ENCODE results near the gene ADAMTSL1. TPM values are rescaled to one million over a fixed set of nuclear protein-coding genes. Genes with fewer than 3 reads are reported as not detected.

Gene ADAMTSL1
- total RNA-seq, 1 experiment from 2014 or later = 1.2 TPM

DNA sequence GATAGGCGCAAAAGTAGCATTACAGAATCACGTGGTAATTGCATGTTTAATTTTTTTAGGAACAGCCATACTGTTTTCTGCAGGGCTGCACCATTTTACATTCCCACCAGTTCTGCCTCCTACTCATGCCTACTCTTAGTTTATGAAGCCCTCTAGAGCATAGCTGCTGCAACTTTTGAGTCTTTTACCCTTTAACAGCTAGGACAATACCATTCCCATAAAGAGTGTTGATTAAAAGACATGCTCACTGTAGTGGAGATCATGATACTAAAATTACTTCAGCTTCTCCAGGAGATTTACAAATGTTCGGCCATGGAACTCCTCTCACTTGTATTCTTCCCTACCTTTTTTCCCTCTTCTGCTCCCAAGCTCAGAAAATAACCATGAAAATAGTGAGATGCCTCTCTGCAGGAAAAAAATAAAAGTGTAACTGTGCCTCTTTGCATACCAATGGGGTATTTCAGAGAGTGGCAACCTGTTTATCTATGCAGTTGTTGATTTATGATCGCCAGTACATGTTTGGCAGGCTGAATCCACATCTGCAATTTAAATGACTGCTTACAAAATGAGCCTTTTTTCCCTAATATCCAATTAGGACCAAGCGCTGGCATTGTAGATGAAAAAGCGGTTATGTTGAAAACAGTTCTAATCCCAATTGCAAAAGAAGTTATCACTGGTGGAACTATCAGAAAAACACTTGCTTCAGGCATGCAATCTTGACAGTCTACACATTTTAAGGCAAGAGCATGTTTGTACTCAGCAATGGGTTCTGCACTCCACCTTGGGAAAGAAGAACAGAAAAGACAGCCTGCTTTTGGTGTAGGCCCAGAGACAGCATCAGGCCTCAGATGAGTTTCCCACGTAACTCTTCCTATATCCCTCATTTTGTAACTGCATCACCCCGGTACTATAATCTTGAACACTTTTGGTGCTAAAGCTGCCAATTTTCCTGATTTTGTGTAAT, 131.1 kb downstream of the ADAMTSL1 start:
- Histone ChIP-seq H3K9me3 (ENCODE audit: control insufficient read depth, low read depth, low read length) (no peaks in the 10 kb centered on the region), H3K4me2 (ENCODE audit: insufficient read depth, insufficient read length, low read length) (no peak overlapping the region), H2BK15ac (ENCODE audit: low read depth, low read length) (no peak overlapping the region), H3K27ac (ENCODE audit: insufficient read length, low read depth, low read length) (no peak overlapping the region), H3K9ac (ENCODE audit: extremely low read depth, insufficient read length, low read length) (no peak overlapping the region), H3K14ac (ENCODE audit: insufficient read depth, low read length) (no peak overlapping the region), H3K23me2 (ENCODE audit: insufficient read length, low read depth, low read length, poor library complexity, severe bottlenecking) (no peaks in the 10 kb centered on the region), H2AK5ac (ENCODE audit: insufficient read length, low read length) (no peak overlapping the region), H4K8ac (replicated peaks; ENCODE audit: insufficient read length, low read depth, low read length) (no peak overlapping the region), H2BK5ac (ENCODE audit: insufficient read length, low read length) (no peak overlapping the region), H3T11ph (ENCODE audit: low read length) (no peak overlapping the region), H3K79me1 (ENCODE audit: insufficient read depth, low read depth, low read length, poor library complexity, severe bottlenecking) (no peaks in the 10 kb centered on the region), H2BK12ac (ENCODE audit: insufficient read length, low read depth, low read length) (no peak overlapping the region), H2BK20ac (ENCODE audit: low read depth, low read length, poor library complexity, severe bottlenecking) (no peak overlapping the region), H2BK120ac (ENCODE audit: low read depth, low read length, poor library complexity, severe bottlenecking) (no peak overlapping the region), H4K20me1 (ENCODE audit: control insufficient read depth, insufficient read depth, insufficient read length) (no peaks in the 10 kb centered on the region), H3K79me2 (ENCODE audit: insufficient read depth, low read length) (no peaks in the 10 kb centered on the region), H3K56ac (ENCODE audit: insufficient read length, low read depth, low read length) (no peak overlapping the region), H4K5ac (ENCODE audit: insufficient read length, low read depth, low read length) (no peak overlapping the region), H3K4me1 (ENCODE audit: insufficient read depth, low read length) (peaks cover 8% of the 10 kb centered on the region; the same call in 1 of the 2 replicates), H3K27me3 (ENCODE audit: insufficient read depth, low read length) (no peaks in the 10 kb centered on the region), H3K23ac (ENCODE audit: insufficient read length, low read depth, low read length) (no peak overlapping the region), H2AFZ (ENCODE audit: low read length) (no peak overlapping the region), H3K4ac (ENCODE audit: low read depth, low read length) (no peak overlapping the region), H3K18ac (ENCODE audit: insufficient read length, low read depth, low read length) (no peak overlapping the region), H4K91ac (ENCODE audit: insufficient read length, low read depth, low read length) (no peak overlapping the region)
- no CpG with 5 or more reads among the region's 8 CpGs for WGBS (ENCODE audit: extremely low coverage, insufficient read length, low lambda C conversion rate)
- peaks cover 6 to 9% of the 10 kb centered on the region in 2 experiments; a peak in 4 of 5 replicates for H3K9me3 Mint-ChIP-seq
- TF ChIP-seq, protein P1, sequence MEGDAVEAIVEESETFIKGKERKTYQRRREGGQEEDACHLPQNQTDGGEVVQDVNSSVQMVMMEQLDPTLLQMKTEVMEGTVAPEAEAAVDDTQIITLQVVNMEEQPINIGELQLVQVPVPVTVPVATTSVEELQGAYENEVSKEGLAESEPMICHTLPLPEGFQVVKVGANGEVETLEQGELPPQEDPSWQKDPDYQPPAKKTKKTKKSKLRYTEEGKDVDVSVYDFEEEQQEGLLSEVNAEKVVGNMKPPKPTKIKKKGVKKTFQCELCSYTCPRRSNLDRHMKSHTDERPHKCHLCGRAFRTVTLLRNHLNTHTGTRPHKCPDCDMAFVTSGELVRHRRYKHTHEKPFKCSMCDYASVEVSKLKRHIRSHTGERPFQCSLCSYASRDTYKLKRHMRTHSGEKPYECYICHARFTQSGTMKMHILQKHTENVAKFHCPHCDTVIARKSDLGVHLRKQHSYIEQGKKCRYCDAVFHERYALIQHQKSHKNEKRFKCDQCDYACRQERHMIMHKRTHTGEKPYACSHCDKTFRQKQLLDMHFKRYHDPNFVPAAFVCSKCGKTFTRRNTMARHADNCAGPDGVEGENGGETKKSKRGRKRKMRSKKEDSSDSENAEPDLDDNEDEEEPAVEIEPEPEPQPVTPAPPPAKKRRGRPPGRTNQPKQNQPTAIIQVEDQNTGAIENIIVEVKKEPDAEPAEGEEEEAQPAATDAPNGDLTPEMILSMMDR (conservative IDR thresholded peaks at IDR 0.05) = no peak
- peak overlapping the region in 1 of 3 experiments; percentile 93; a peak in 3 of 7 replicates for H3K27ac Mint-ChIP-seq
- DNase-seq = no peak
- peaks cover 27 to 38% of the 10 kb centered on the region in 2 experiments for H3K4me1 Mint-ChIP-seq
- peaks cover 4 to 9% (median 9%) of the 10 kb centered on the region in 3 experiments; a peak in 5 of 7 replicates for H3K36me3 Mint-ChIP-seq (ENCODE audit: insufficient read depth in 1 of 3, low read depth in 3 of 3)
- H3K4me3 Mint-ChIP-seq = no peak overlapping the region
- no peaks in the 10 kb centered on the region for H3K27me3 Mint-ChIP-seq (ENCODE audit: low read depth)

All from H9 (cell line).